ENCODE data around the gene GHRL.
"Not testable (repeated sequence)": the region's sequence is repeated elsewhere in the genome, so short reads cannot be mapped to it uniquely, and the experiment has no call there.

Gene GHRL

GRCh38 chr3:10298064-10298463 lies 5.3 kb upstream of the GHRL start:
- DNase-seq (ENCODE audit: low read depth): not testable (repeated sequence)

GRCh38 chr3:10294030-10294586 lies 1.4 kb upstream of the GHRL start:
- DNase-seq (ENCODE audit: low read depth): no peak

GRCh38 chr3:10291641-10292040 lies 1.1 kb downstream of the GHRL start:
- DNase-seq (ENCODE audit: low read depth): no peak

- DNase-seq (ENCODE audit: low read depth): no peak
Measured at GRCh38 chr3:10290481-10291176, 2.1 kb downstream of the GHRL start.

- no peak for DNase-seq (ENCODE audit: low read depth)
Measured at GRCh38 chr3:10289787-10290355, 2.9 kb downstream of the GHRL start.

GRCh38 chr3:10289077-10289476 lies 3.7 kb downstream of the GHRL start:
- DNase-seq (ENCODE audit: low read depth): no peak

GRCh38 chr3:10288575-10288960 lies 4.2 kb downstream of the GHRL start:
- no peak for DNase-seq (ENCODE audit: low read depth)

- no peak for DNase-seq (ENCODE audit: low read depth)
Measured at GRCh38 chr3:10287936-10288574, 4.7 kb downstream of the GHRL start.

- no peak for DNase-seq (ENCODE audit: low read depth)
Measured at GRCh38 chr3:10286596-10287295, 6.0 kb downstream of the GHRL start.

GRCh38 chr3:10286133-10286524 lies 6.6 kb downstream of the GHRL start:
- DNase-seq (ENCODE audit: low read depth): no peak

GRCh38 chr3:10285272-10286132 lies 7.2 kb downstream of the GHRL start:
- no peak for DNase-seq (ENCODE audit: low read depth)

GRCh38 chr3:10284496-10284895 lies 8.3 kb downstream of the GHRL start:
- no peak for DNase-seq (ENCODE audit: low read depth)

- no peak for DNase-seq (ENCODE audit: low read depth)
Measured at GRCh38 chr3:10283638-10284037, 9.1 kb downstream of the GHRL start.

GRCh38 chr3:10281951-10282350 lies 10.8 kb downstream of the GHRL start:
- no peak for DNase-seq (ENCODE audit: low read depth)

- no peak for DNase-seq (ENCODE audit: low read depth)
Measured at GRCh38 chr3:10280571-10280970, 12.2 kb downstream of the GHRL start.

- no peak for DNase-seq (ENCODE audit: low read depth)
Measured at GRCh38 chr3:10280177-10280529, 12.6 kb downstream of the GHRL start.

GRCh38 chr3:10279384-10280176 lies 13.2 kb downstream of the GHRL start:
- DNase-seq (ENCODE audit: low read depth): no peak

- no peak for DNase-seq (ENCODE audit: low read depth)
Measured at GRCh38 chr3:10278501-10278900, 14.2 kb downstream of the GHRL start.

- no peak for DNase-seq (ENCODE audit: low read depth)
Measured at GRCh38 chr3:10277115-10277625, 15.6 kb downstream of the GHRL start.

GRCh38 chr3:10274601-10275000 lies 18.1 kb downstream of the GHRL start:
- no peak for DNase-seq (ENCODE audit: low read depth)

Measured in stimulated activated CD8-positive, alpha-beta memory T cell treated with anti-CD3 and anti-CD28 coated beads, Interleukin-12 subunit alpha, Interleukin-12 subunit beta, amount 100 ng/mL, for 1 hour (primary cell).